Right cardiac atrium (tissue), 5 donors: ENCODE data around the gene MEIS3. TPM values are rescaled to one million over a fixed set of nuclear protein-coding genes. Genes with fewer than 3 reads are reported as not detected.

ENCODE experiments used
- ATAC-seq, 2 donors: fragments of 200-7000 bp; cut with Tn5 transposase; one replicate each; pipeline versions ENCODE4 v1.8.0 to v1.9.1; 2020; ENCODE audit warnings: moderate library complexity in 2 of 2, mild to moderate bottlenecking in 1 of 2
- DNase-seq, 3 donors: peaks; one replicate each; pipeline ENCODE4 v3.0.0-alpha.2; 2020
- H3K27ac ChIP-seq: one replicate; pipeline ENCODE4 v1.5.1; 2013; ENCODE audit warnings: mild to moderate bottlenecking, low read length, control low read depth, moderate library complexity
- H3K27me3 ChIP-seq: one replicate; pipeline ENCODE4 v1.6.1; 2013; ENCODE audit not compliant: control insufficient read depth, insufficient read depth
- H3K4me1 ChIP-seq: one replicate; pipeline ENCODE4 v1.6.1; 2013; ENCODE audit warnings: low read length; ENCODE audit not compliant: control insufficient read depth, insufficient read depth
- H3K4me3 ChIP-seq: one replicate; pipeline ENCODE4 v1.5.1; 2013; ENCODE audit warnings: low read length, control low read depth
- H3K9me3 ChIP-seq: one replicate; pipeline ENCODE4 v1.6.1; 2013; ENCODE audit warnings: low read length; ENCODE audit not compliant: control insufficient read depth
- WGBS: extraction: QIAGEN DNeasy Blood & Tissue Kit; methylation state at CpG from one replicate; pipeline ENCODE4 v1.1.7; 2013; 5-methylcytosine and 5-hydroxymethylcytosine counted together
- intact Hi-C, 4 donors: fragments of 100-400 bp; cut with DNase I; formaldehyde crosslinking; loops; one replicate each; pipeline versions ENCODE4 v1.11.0 to v1.14.0; 2022 to 2023
- polyA plus RNA-seq: library from polyadenylated mRNA; stranded (reverse); fragments of 200-250 nt; gene quantifications from one replicate; pipeline ENCODE4 v1.2.3, GENCODE V29; 2013
- total RNA-seq, 4 donors: library from RNA; stranded (reverse); fragmentation: NEBNext Ultra II Directional; extraction: Animal tissue kit (Norgen Biotek cat#: 25700); gene quantifications; one replicate each; pipeline ENCODE4 v1.2.1, GENCODE V29; 2021
- donor health status: healthy with polysubstance abuse.
- donor health status: DM: no; HTN: yes; CAD: no.
- donor health status: DM: no; HTN: no; CAD: no.
- donor health status: DM: no; HTN: yes; CAD: no; lungs with severe emphysema.
- donor health status: DM: yes; HTN: yes; CAD: no.

Gene MEIS3
- total and polyA plus RNA-seq, 5 donors, result 2.6 to 9.8 (median 5.9) TPM

GRCh38 chr19:47356900-47357299, 62.4 kb downstream of the MEIS3 start:
- intact Hi-C loops, result no loop called here
- H3K27me3 ChIP-seq, result no peaks in the 10 kb centered on the region
- 96% methylated on average over 6 of the region's 6 CpGs for WGBS
- H3K9me3 ChIP-seq, result no peaks in the 10 kb centered on the region
- H3K27ac ChIP-seq, result no peak overlapping the region
- ATAC-seq, result no peak
- no peak for DNase-seq
- no peak overlapping the region for H3K4me3 ChIP-seq
- H3K4me1 ChIP-seq, result no peaks in the 10 kb centered on the region

- Histone ChIP-seq H3K9me3 (no peaks in the 10 kb centered on the region), H3K4me3 (no peak overlapping the region), H3K27ac (no peak overlapping the region), H3K27me3 (no peaks in the 10 kb centered on the region), H3K4me1 (peaks cover 2% of the 10 kb centered on the region)
- intact Hi-C loops, result no loop called here
- WGBS, result 77% methylated on average over 24 of the region's 24 CpGs
- ATAC-seq (no peak), DNase-seq (peak in 1 of 3 donors; percentile 75)
These were observed 66.0 kb downstream of the MEIS3 start for GRCh38 chr19:47353307-47353712.

Other genes starting within 250 kb of the MEIS3 start
- 1 to 10 TPM; 2.1 to 4.3 (median 4.0) TPM for gene BBC3, start 188.3 kb downstream of the MEIS3 start, total RNA-seq
- gene BBC3, start 188.3 kb downstream of the MEIS3 start, polyA plus RNA-seq, result 3.4 TPM
- 10 to 100 TPM; 18.1 to 27.5 (median 22.4) TPM for gene CCDC9, start 163.0 kb downstream of the MEIS3 start, total RNA-seq
- 27.8 TPM for gene CCDC9, start 163.0 kb downstream of the MEIS3 start, polyA plus RNA-seq
- gene INAFM1, start 144.6 kb downstream of the MEIS3 start, total RNA-seq, result 10 to 100 TPM; 13.3 to 16.9 (median 15.0) TPM
- 7.0 TPM for gene INAFM1, start 144.6 kb downstream of the MEIS3 start, polyA plus RNA-seq
- gene C5AR1, start 109.7 kb downstream of the MEIS3 start, total RNA-seq, result 10 to 100 TPM in 1 of 4 donors, 1 to 10 TPM in 3; 5.9 to 11.7 (median 6.9) TPM
- gene C5AR1, start 109.7 kb downstream of the MEIS3 start, polyA plus RNA-seq, result 2.3 TPM
- gene C5AR2, start 87.4 kb downstream of the MEIS3 start, total RNA-seq, result 1 to 10 TPM in 3 of 4 donors, under 1 TPM in 1; 0.65 to 2.5 (median 1.4) TPM
- 0.79 TPM for gene C5AR2, start 87.4 kb downstream of the MEIS3 start, polyA plus RNA-seq
- gene DHX34, start 70.2 kb downstream of the MEIS3 start, total RNA-seq, result 1 to 10 TPM; 5.5 to 8.1 (median 6.1) TPM
- 5.5 TPM for gene DHX34, start 70.2 kb downstream of the MEIS3 start, polyA plus RNA-seq
- under 1 TPM in 2 of 4 donors, not detected in 2; 0.09 to 0.26 TPM for gene SLC8A2, start 52.4 kb upstream of the MEIS3 start, total RNA-seq
- gene SLC8A2, start 52.4 kb upstream of the MEIS3 start, polyA plus RNA-seq, result 0.36 TPM
- 1 to 10 TPM; 6.4 to 9.4 (median 7.8) TPM for gene KPTN, start 64.7 kb upstream of the MEIS3 start, total RNA-seq
- 9.9 TPM for gene KPTN, start 64.7 kb upstream of the MEIS3 start, polyA plus RNA-seq
- 100 to 1,000 TPM in 3 of 4 donors, 10 to 100 TPM in 1; 91.7 to 111 (median 105) TPM for gene NAPA, start 95.5 kb upstream of the MEIS3 start, total RNA-seq
- 102 TPM for gene NAPA, start 95.5 kb upstream of the MEIS3 start, polyA plus RNA-seq
- under 1 TPM in 1 of 4 donors, not detected in 3; 0.23 TPM for gene ZNF541, start 153.6 kb upstream of the MEIS3 start, total RNA-seq
- 0.20 TPM for gene ZNF541, start 153.6 kb upstream of the MEIS3 start, polyA plus RNA-seq
- gene BICRA, start 189.6 kb upstream of the MEIS3 start, total RNA-seq, result 10 to 100 TPM in 2 of 4 donors, 1 to 10 TPM in 2; 9.7 to 13.6 (median 11.0) TPM
- gene BICRA, start 189.6 kb upstream of the MEIS3 start, polyA plus RNA-seq, result 9.2 TPM